ENCODE measurements around the gene ANXA8. TPM values are rescaled to one million over a fixed set of nuclear protein-coding genes. Genes with fewer than 3 reads are reported as not detected.
A peak's percentile ranks its signal among the peaks of the same experiment; 100 is the strongest.
"Not testable (repeated sequence)": the region's sequence is repeated elsewhere in the genome, so short reads cannot be mapped to it uniquely, and the experiment has no call there.

ANXA8 gene
- total RNA-seq, 1 experiment from 2014 or later, result 0.68 TPM

- DNase-seq (ENCODE audit: low read depth); in situ Hi-C loops (cut with HindIII; ENCODE audit: low pct_unique_long_range_greater_than_20kb, low sequenced_read_pairs): not testable (repeated sequence)
Measured at GRCh38 chr10:47467957-47468356, 16.0 kb downstream of the ANXA8 start.

- in situ Hi-C loops (cut with HindIII; ENCODE audit: low pct_unique_long_range_greater_than_20kb, low sequenced_read_pairs); DNase-seq (ENCODE audit: low read depth): not testable (repeated sequence)
Measured at GRCh38 chr10:47467458-47467857, 16.5 kb downstream of the ANXA8 start.

GRCh38 chr10:47465216-47465917, 18.5 kb downstream of the ANXA8 start:
- in situ Hi-C loops (cut with HindIII; ENCODE audit: low pct_unique_long_range_greater_than_20kb, low sequenced_read_pairs); DNase-seq (ENCODE audit: low read depth): not testable (repeated sequence)

GRCh38 chr10:47462577-47463358, 21.1 kb downstream of the ANXA8 start:
- DNase-seq (ENCODE audit: low read depth); in situ Hi-C loops (cut with HindIII; ENCODE audit: low pct_unique_long_range_greater_than_20kb, low sequenced_read_pairs): not testable (repeated sequence)

GRCh38 chr10:47461261-47461687, 22.6 kb downstream of the ANXA8 start:
- in situ Hi-C loops (cut with HindIII; ENCODE audit: low pct_unique_long_range_greater_than_20kb, low sequenced_read_pairs), result not testable (repeated sequence)
- peak; percentile 69 for DNase-seq (ENCODE audit: low read depth)

GRCh38 chr10:47458466-47459154, 25.3 kb downstream of the ANXA8 start:
- in situ Hi-C loops (cut with HindIII; ENCODE audit: low pct_unique_long_range_greater_than_20kb, low sequenced_read_pairs), result no loop called here
- DNase-seq (ENCODE audit: low read depth), result no peak

GRCh38 chr10:47457826-47458225, 26.1 kb downstream of the ANXA8 start:
- in situ Hi-C loops (cut with HindIII; ENCODE audit: low pct_unique_long_range_greater_than_20kb, low sequenced_read_pairs), result no loop called here
- DNase-seq (ENCODE audit: low read depth), result no peak

GRCh38 chr10:47457528-47457820, 26.4 kb downstream of the ANXA8 start:
- no peak for DNase-seq (ENCODE audit: low read depth)
- in situ Hi-C loops (cut with HindIII; ENCODE audit: low pct_unique_long_range_greater_than_20kb, low sequenced_read_pairs), result no loop called here

- in situ Hi-C loops (cut with HindIII; ENCODE audit: low pct_unique_long_range_greater_than_20kb, low sequenced_read_pairs), result no loop called here
- no peak for DNase-seq (ENCODE audit: low read depth)
Measured at GRCh38 chr10:47456794-47457527, 27.0 kb downstream of the ANXA8 start.

- in situ Hi-C loops (cut with HindIII; ENCODE audit: low pct_unique_long_range_greater_than_20kb, low sequenced_read_pairs), result no loop called here
- no peak for DNase-seq (ENCODE audit: low read depth)
Measured at GRCh38 chr10:47456079-47456785, 27.7 kb downstream of the ANXA8 start.

- DNase-seq (ENCODE audit: low read depth); in situ Hi-C loops (cut with HindIII; ENCODE audit: low pct_unique_long_range_greater_than_20kb, low sequenced_read_pairs): not testable (repeated sequence)
Measured at GRCh38 chr10:47455350-47456078, 28.4 kb downstream of the ANXA8 start.

- in situ Hi-C loops (cut with HindIII; ENCODE audit: low pct_unique_long_range_greater_than_20kb, low sequenced_read_pairs), result no loop called here
- no peak for DNase-seq (ENCODE audit: low read depth)
Measured at GRCh38 chr10:47454780-47455058, 29.2 kb downstream of the ANXA8 start.

- DNase-seq (ENCODE audit: low read depth), result no peak
- in situ Hi-C loops (cut with HindIII; ENCODE audit: low pct_unique_long_range_greater_than_20kb, low sequenced_read_pairs), result no loop called here
Measured at GRCh38 chr10:47454008-47454779, 29.7 kb downstream of the ANXA8 start.

GRCh38 chr10:47453141-47454007, 30.5 kb downstream of the ANXA8 start:
- in situ Hi-C loops (cut with HindIII; ENCODE audit: low pct_unique_long_range_greater_than_20kb, low sequenced_read_pairs), result no loop called here
- DNase-seq (ENCODE audit: low read depth), result no peak

GRCh38 chr10:47452495-47453140, 31.3 kb downstream of the ANXA8 start:
- in situ Hi-C loops (cut with HindIII; ENCODE audit: low pct_unique_long_range_greater_than_20kb, low sequenced_read_pairs), result no loop called here
- DNase-seq (ENCODE audit: low read depth), result no peak

All from Caki2 (cell line).